ENCODE measurements around the gene PLSCR3. TPM values are rescaled to one million over a fixed set of nuclear protein-coding genes. Genes with fewer than 3 reads are reported as not detected.

The PLSCR3 gene
- total RNA-seq, 2 donors from 2014 or later = 11.0 to 12.0 TPM

- Histone ChIP-seq H3K9me3 (no peaks in the 10 kb centered on the region), H3K27me3 (no peaks in the 10 kb centered on the region), H3K9ac (ENCODE audit: low read depth in 2 of 2, low read length in 2 of 2) (peak within 1 kb of the TSS; percentile 93 to 98), H3K36me3 (no peaks in the 10 kb centered on the region), H3K4me3 (peak within 1 kb of the TSS; percentile 79), H3K27ac (peak within 1 kb of the TSS; percentile 99), H3K4me1 (peaks cover 14% of the 10 kb centered on the region)
- intact Hi-C loops (cut with DNase I) = loop anchor here (10.0 kb wide), 2 partner anchors 163 to 213 kb away; partner anchors contain the start of gene SENP3
- TF ChIP-seq, protein P1, sequence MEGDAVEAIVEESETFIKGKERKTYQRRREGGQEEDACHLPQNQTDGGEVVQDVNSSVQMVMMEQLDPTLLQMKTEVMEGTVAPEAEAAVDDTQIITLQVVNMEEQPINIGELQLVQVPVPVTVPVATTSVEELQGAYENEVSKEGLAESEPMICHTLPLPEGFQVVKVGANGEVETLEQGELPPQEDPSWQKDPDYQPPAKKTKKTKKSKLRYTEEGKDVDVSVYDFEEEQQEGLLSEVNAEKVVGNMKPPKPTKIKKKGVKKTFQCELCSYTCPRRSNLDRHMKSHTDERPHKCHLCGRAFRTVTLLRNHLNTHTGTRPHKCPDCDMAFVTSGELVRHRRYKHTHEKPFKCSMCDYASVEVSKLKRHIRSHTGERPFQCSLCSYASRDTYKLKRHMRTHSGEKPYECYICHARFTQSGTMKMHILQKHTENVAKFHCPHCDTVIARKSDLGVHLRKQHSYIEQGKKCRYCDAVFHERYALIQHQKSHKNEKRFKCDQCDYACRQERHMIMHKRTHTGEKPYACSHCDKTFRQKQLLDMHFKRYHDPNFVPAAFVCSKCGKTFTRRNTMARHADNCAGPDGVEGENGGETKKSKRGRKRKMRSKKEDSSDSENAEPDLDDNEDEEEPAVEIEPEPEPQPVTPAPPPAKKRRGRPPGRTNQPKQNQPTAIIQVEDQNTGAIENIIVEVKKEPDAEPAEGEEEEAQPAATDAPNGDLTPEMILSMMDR (IDR thresholded peaks at IDR 0.05) = no peak
- peak; percentile 94 for DNase-seq
Observed at GRCh38 chr17:7351665-7352502, 42.4 kb downstream of the PLSCR3 start, which contains the start of gene KCTD11. Gene KCTD11 (plus strand): TSS chr17:7352162.

DNA sequence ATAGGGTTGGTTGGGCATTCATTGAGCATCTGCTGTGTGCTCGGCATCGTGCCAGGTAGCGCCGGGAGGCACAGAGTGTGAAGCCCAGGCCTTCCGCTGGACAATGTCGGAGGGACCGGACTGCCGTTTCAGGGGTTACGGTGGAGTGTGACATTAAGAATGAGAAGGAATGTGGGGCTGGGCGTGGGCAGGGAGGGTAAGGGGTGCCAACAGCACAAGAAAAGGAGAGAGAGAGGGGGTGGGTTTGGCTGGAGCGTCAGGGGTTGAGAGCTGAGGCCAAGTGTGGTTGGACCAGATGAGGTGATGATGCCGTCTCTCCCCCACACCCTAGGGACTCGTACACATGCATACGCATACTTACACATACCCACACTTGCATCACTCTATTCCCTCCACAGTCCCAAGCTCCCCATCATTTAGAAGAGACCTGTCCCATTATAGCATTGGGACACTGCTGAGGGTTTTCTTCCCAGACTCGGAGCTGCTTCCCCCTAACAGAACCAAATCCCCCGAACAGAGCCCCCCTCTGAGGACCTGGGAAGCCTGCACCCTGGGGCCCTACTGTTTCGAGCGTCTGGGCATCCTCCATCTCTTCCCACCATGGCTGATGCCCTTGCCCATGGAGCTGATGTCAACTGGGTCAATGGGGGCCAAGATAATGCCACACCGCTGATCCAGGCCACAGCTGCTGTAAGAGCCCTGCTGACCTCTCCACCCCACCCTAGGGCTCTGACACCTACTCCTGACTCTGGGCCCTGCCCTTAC is 45.7 kb downstream of the PLSCR3 start:
- Histone ChIP-seq H3K9me3 (no peaks in the 10 kb centered on the region), H3K4me3 (no peak overlapping the region), H3K27ac (no peak overlapping the region), H3K27me3 (no peaks in the 10 kb centered on the region), H3K4me1 (peaks cover 9% of the 10 kb centered on the region), H3K9ac (ENCODE audit: low read depth in 2 of 2, low read length in 2 of 2) (peak overlapping the region in 1 of 2 donors; percentile 20), H3K36me3 (no peaks in the 10 kb centered on the region)
- DNase-seq = no peak
- intact Hi-C loops (cut with DNase I) = loop anchor here (5.0 kb wide), 1 partner anchor 296 kb away; no protein-coding TSS in a partner anchor
- TF ChIP-seq, protein P1 (IDR thresholded peaks at IDR 0.05) = no peak

DNA sequence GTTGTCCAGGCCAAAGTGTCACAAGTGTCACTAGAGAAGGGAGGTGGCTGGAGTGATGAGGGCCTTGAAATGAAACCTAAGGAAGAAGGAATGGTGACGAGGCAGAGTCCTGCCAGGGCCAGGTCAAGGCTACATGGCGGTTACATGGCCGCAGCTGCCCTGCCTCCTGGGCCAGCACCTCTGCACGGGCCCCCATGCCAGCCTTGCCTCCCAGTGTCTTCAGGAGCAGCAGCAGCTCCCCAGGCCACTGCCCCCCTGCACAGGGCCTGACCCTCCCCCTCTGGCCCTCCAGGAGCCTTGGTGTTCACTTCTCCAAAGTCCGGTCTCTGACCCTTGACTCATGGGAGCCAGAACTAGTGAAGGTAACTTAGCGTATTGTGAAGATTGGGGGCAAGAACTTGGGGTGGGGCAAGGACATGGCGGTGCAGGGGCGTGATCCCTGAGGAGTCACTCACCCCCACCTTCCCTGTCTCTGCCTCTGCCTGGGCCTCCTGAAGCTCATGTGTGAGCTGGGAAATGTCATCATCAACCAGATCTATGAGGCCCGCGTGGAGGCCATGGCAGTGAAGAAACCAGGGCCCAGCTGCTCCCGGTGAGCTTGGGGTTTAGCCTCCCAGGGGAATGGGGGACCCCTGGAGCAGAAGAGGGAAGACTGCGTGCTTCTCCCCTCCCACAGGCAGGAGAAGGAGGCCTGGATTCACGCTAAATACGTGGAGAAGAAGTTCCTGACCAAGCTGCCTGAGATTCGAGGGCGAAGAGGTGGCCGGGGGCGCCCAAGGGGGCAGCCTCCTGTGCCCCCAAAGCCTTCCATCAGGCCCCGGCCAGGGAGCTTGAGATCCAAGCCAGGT is 46.5 kb downstream of the PLSCR3 start:
- no peaks in the 10 kb centered on the region for H3K27me3 ChIP-seq
- H3K4me3 ChIP-seq = no peak overlapping the region
- intact Hi-C loops (cut with DNase I) = loop anchor here (5.0 kb wide), 1 partner anchor 296 kb away; no protein-coding TSS in a partner anchor
- no peaks in the 10 kb centered on the region for H3K9me3 ChIP-seq
- TF ChIP-seq, protein P1 (IDR thresholded peaks at IDR 0.05) = no peak
- peaks cover 7% of the 10 kb centered on the region for H3K4me1 ChIP-seq
- H3K9ac ChIP-seq (ENCODE audit: low read depth in 2 of 2, low read length in 2 of 2) = peak overlapping the region in 1 of 2 donors; percentile 20
- no peak overlapping the region for H3K27ac ChIP-seq
- H3K36me3 ChIP-seq = no peaks in the 10 kb centered on the region
- no peak for DNase-seq

- no peaks in the 10 kb centered on the region for H3K27me3 ChIP-seq
- no peak overlapping the region for H3K9ac ChIP-seq (ENCODE audit: low read depth in 2 of 2, low read length in 2 of 2)
- no peak overlapping the region for H3K4me3 ChIP-seq
- H3K4me1 ChIP-seq = peaks cover 3% of the 10 kb centered on the region
- intact Hi-C loops (cut with DNase I) = loop anchor here (5.0 kb wide), 1 partner anchor 295 kb away; no protein-coding TSS in a partner anchor
- no peak for DNase-seq
- H3K27ac ChIP-seq = no peak overlapping the region
- no peaks in the 10 kb centered on the region for H3K36me3 ChIP-seq
- TF ChIP-seq, protein P1 (IDR thresholded peaks at IDR 0.05) = no peak
- H3K9me3 ChIP-seq = no peaks in the 10 kb centered on the region
Observed at GRCh38 chr17:7346761-7347614, 47.3 kb downstream of the PLSCR3 start.

Data from colonic mucosa (tissue), 4 donors.